Fibroblast of mammary gland (primary cell): ENCODE data around the gene MBP.

ENCODE experiments used
- DNase-seq: peaks from one replicate; pipeline ENCODE4 v3.0.0-alpha.2; 2010; ENCODE audit warnings: low read depth
- H3K4me3 ChIP-seq: 2 replicates; pipeline ENCODE4 v1.5.1; 2011; ENCODE audit warnings: low read depth, mild to moderate bottlenecking, low read length, moderate library complexity; ENCODE audit not compliant: control insufficient read depth
- TF ChIP-seq, protein P1 (sequence below): conservative IDR thresholded peaks from 2 replicates; pipeline ENCODE4 v1.5.1; 2011; ENCODE audit warnings: low read depth, low read length, inconsistent platforms; ENCODE audit not compliant: control insufficient read depth, insufficient read depth

MBP gene

DNA sequence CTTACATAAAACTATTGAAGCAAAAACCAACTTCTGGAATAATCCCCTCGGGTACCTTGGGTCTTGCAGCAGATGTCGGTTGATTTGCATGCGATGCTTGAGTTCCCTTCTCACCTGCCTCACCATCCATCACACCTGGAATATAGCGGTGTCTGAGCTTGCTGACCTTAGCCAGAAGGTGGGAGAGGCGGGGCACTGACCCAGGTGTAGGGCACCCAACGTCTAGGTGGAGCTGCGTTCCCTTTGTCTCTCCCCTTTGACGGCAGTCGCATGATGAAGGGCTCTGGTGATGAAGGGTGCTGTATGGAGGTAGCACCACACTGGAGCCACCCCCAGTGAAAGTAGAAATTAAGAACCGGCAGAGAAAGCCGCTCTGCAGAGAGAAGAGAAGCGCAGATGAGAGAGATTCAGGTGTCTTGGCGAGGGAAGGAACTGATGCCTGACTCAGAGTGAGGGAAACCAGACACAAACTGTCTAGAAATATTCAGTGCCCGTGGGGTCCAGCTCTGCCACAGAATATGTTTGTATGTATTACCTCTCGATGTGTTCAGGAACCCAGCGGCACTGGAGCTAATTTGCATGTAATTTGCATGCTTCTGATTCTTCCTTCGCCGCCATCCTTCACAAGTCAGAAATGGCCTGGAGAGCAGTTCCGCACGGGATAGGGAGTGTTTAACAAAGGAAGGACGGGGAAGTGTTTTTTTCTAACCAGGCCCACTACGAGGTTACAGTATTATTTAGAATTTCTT, 19.4 kb upstream of the MBP start:
- TF ChIP-seq, protein P1, sequence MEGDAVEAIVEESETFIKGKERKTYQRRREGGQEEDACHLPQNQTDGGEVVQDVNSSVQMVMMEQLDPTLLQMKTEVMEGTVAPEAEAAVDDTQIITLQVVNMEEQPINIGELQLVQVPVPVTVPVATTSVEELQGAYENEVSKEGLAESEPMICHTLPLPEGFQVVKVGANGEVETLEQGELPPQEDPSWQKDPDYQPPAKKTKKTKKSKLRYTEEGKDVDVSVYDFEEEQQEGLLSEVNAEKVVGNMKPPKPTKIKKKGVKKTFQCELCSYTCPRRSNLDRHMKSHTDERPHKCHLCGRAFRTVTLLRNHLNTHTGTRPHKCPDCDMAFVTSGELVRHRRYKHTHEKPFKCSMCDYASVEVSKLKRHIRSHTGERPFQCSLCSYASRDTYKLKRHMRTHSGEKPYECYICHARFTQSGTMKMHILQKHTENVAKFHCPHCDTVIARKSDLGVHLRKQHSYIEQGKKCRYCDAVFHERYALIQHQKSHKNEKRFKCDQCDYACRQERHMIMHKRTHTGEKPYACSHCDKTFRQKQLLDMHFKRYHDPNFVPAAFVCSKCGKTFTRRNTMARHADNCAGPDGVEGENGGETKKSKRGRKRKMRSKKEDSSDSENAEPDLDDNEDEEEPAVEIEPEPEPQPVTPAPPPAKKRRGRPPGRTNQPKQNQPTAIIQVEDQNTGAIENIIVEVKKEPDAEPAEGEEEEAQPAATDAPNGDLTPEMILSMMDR, result no peak
- no peak for DNase-seq
- H3K4me3 ChIP-seq, result no peak overlapping the region

DNA sequence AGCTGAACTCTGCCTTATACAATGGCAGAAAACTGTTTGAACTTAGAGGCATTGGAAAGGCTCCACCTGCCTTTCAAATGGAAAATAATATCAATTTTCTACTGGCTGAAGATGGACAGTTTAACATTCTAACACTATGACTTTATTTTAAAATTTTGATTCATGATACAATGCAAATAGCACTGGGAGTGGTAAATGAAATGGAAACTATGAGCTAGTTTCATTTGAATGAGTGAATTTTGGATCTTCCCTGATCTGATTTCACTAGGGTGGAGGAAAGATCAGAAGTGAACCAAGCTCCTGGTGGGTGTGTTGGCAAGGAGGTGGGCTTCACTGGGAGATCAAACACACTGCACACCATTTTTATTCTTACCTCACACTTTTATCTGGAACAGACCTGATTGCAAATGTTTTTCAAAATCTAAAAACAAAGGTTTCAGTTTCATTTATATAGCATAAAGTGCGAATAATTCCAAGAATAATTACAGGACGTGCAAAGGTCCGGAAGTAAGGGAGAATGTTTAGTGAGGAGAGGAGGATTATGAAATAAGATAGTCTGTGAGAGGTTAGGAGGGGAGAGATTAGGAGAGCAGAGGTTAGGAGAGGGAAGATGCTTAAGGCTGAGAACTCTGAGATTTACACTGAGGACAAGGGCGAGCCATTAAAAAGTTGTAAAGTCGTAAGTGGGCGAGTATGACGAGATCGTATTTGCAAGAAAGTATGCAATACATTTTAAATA, 18.6 kb upstream of the MBP start:
- no peak overlapping the region for H3K4me3 ChIP-seq
- TF ChIP-seq, protein P1, result no peak
- DNase-seq, result no peak

GRCh38 chr18:77150588-77150987, 18.0 kb upstream of the MBP start:
- TF ChIP-seq, protein P1, result no peak
- H3K4me3 ChIP-seq, result no peak overlapping the region
- no peak for DNase-seq

DNA sequence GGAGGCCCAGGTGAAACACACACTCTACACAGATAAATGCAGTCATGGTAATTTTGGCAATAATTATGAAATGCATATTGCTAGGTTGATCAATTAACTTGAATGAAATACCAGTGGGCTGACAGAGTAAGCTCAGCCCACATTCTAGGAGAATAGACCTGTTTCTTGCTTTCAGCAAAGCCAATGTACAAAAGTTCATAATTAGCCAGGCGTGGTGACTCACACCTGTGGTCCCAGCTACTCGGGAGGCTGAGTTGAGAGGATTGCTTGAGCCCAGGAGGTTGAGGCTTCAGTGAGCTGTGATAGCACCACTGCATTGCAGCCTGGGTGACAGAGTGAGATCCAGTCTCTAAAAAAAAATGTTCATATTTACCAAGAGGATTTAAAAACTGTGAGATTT, 15.7 kb upstream of the MBP start:
- H3K4me3 ChIP-seq, result no peak overlapping the region
- TF ChIP-seq, protein P1, result no peak
- no peak for DNase-seq

DNA sequence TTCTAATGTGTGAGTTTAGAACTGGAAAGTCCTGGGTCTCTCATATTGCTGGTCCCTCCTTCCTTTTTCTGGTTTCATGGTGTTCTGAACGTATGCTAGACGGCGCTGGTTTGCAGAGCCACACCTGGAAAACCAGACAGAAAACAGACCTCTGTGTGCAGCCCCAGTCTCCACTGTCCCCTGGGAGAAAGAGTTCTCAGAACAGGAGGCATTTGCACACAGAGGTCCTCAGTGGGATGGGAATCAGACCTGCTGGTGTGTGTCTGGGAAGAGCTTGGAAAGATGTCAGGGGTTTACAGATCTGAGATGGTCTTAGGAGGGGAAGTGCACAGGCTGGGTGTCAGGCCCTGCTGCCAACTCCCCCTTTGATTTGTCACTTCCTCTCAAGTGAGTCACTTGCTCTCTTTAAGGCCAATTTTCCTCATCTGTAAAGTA, 14.9 kb upstream of the MBP start:
- DNase-seq, result peak; percentile 81
- TF ChIP-seq, protein P1, result no peak
- H3K4me3 ChIP-seq, result no peak overlapping the region

DNA sequence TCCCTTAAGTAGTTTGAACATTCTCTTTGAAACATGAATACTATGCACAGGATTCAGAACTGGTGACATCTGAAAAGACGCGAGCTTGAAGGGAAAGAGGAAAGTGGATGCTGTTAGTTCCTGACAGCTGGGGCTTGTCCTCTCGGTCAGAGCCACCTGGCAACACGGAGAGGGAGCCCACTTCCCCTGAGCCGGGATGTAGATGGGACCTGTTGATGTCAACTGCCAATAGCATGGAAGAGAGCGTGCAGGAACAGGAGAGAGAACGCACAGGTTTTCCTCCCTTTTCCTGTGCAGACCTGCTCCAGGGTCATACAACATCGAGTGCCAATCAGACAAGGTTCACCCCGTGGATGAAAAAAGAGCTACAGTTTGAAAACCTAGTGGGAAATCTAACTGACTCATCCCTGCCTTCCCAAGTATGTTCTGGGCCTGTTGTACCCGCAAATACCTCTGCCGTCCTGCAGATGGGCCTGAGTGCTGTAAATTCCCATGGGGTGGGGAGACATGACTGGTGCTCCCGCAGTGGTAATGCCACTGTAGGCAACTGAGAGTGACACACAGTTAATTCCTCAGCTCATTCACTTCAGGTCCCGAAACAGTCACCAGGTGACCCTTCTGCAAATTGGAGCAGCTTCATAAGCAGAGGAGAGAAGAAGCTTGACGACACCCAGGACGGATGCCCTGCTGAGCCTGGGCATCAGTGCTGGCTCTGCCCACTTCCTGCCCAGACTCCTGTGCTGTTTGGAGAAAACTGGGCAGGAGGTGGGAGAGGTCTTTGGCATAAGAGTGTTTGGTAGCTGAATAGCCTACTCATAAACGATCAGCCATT, 13.9 kb upstream of the MBP start:
- no peak for DNase-seq
- TF ChIP-seq, protein P1, result no peak
- no peak overlapping the region for H3K4me3 ChIP-seq
